ENCODE results near the gene TAS2R41.

DNA sequence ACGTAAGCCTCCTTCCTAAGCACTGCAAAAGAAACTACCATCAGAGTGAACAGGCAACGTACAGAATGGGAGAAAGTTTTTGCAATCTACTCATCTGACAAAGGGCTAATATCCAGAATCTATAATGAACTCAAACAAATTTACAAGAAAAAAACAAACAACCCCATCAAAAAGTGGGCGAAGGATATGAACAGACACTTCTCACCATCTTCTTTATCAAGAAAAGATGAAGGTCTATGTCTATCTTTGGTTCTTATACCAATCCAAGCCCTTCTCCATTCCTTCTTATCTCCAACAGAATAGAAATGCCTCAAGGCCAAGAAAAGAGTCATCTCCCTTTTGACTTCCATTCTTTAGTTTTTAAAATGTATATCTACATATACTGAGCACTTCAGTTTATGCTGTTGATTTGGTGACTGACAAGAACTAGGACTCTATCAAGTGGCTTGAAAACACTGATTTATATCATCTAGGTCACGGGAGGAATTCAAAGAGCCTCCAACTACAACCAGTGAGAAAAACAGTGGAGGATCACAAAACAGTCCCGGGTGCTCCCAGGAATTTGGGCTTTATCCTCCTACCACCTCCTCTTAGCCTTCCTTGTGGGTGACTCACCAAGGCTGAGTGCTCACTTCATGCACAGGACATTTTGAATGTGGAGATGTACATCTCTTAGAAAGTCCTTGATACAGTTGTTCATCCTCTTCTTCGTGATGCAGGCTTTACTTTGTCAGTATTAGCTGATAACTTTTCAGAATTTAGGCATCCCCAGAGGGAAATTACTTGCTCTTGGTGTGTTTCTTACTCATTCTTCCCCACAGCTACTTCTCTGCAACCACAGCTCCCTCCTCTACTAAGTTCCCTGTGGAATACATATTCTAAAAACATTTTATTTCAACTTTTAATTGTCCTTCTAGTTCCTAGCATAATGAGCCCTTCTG lies 15.4 kb downstream of the TAS2R41 start:
- TF ChIP-seq, protein P1, sequence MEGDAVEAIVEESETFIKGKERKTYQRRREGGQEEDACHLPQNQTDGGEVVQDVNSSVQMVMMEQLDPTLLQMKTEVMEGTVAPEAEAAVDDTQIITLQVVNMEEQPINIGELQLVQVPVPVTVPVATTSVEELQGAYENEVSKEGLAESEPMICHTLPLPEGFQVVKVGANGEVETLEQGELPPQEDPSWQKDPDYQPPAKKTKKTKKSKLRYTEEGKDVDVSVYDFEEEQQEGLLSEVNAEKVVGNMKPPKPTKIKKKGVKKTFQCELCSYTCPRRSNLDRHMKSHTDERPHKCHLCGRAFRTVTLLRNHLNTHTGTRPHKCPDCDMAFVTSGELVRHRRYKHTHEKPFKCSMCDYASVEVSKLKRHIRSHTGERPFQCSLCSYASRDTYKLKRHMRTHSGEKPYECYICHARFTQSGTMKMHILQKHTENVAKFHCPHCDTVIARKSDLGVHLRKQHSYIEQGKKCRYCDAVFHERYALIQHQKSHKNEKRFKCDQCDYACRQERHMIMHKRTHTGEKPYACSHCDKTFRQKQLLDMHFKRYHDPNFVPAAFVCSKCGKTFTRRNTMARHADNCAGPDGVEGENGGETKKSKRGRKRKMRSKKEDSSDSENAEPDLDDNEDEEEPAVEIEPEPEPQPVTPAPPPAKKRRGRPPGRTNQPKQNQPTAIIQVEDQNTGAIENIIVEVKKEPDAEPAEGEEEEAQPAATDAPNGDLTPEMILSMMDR (IDR thresholded peaks at IDR 0.05; ENCODE audit: low read depth, low read length, poor library complexity, severe bottlenecking), result no peak
- no peak for TF ChIP-seq EZH2phosphoT487 (IDR thresholded peaks at IDR 0.05; ENCODE audit: borderline replicate concordance, low read length)
